Stomach (tissue), 9 donors: ENCODE results near the gene MTR. TPM values are rescaled to one million over a fixed set of nuclear protein-coding genes. Genes with fewer than 3 reads are reported as not detected.

Source experiments
- DNase-seq, 2 donors: peaks; one replicate each; pipeline versions ENCODE4 v3.0.0 to v3.0.0-alpha.2; 2013 to 2019
- H3K27ac ChIP-seq, 5 donors: fragments of 200-600 bp in 4 of 5; sonication (generic) in 4 of 5; one replicate each; pipeline ENCODE4 v1.5.1; 2013 to 2019; ENCODE audit warnings: mild to moderate bottlenecking in 1 of 5, moderate library complexity in 1 of 5
- H3K27me3 ChIP-seq, 3 donors: fragments of 200-600 bp; sonication (generic); one replicate each; pipeline ENCODE4 v1.5.1; 2017 to 2019; ENCODE audit warnings: mixed run types in 1 of 3
- H3K36me3 ChIP-seq, 4 donors: fragments of 200-600 bp; sonication (generic); 1 replicate in 3 of 4; 2 replicates in 1 of 4; pipeline ENCODE4 v1.5.1; 2016 to 2019
- H3K4me1 ChIP-seq, 4 donors: fragments of 200-600 bp; sonication (generic); one replicate each; pipeline ENCODE4 v1.5.1; 2016 to 2019
- H3K4me3 ChIP-seq, 4 donors: fragments of 200-600 bp; sonication (generic) in 3 of 4; one replicate each; pipeline ENCODE4 v1.5.1; 2016 to 2019; ENCODE audit warnings: mild to moderate bottlenecking in 1 of 4
- H3K9me3 ChIP-seq, 4 donors: fragments of 200-600 bp; sonication (generic); one replicate each; pipeline ENCODE4 v1.5.1; 2016 to 2019
- CTCF ChIP-seq, 7 experiments: fragments of 450-650 bp in 4 of 7; fragments of 200-600 bp in 3 of 7; sonication (generic) in 3 of 7; IDR thresholded peaks; one replicate each; pipeline ENCODE4 v1.5.1; 2016 to 2019; ENCODE audit warnings: antibody characterized with exemption in 7 of 7, control low read depth in 2 of 7, mild to moderate bottlenecking in 1 of 7
- EP300 ChIP-seq: sonication (generic); formaldehyde crosslinking; IDR thresholded peaks from one replicate; pipeline ENCODE4 v1.6.1; 2017; ENCODE audit warnings: antibody characterized with exemption
- POLR2A ChIP-seq, 4 donors: fragments of 450-650 bp; IDR thresholded peaks; one replicate each; pipeline ENCODE4 v1.6.1; 2016; ENCODE audit warnings: antibody characterized with exemption in 4 of 4, control low read depth in 2 of 4, mild to moderate bottlenecking in 1 of 4, moderate library complexity in 1 of 4
- POLR2AphosphoS5 ChIP-seq, 3 donors: sonication (generic); formaldehyde crosslinking; IDR thresholded peaks; one replicate each; pipeline ENCODE4 v1.6.1; 2016; ENCODE audit warnings: antibody characterized with exemption in 3 of 3
- WGBS, 5 donors: extraction: QIAGEN DNeasy Blood & Tissue Kit in 3 of 5; methylation state at CpG; one replicate each; pipeline versions ENCODE4 v1.1.5 to v1.1.7; 2013 to 2018; 5-methylcytosine and 5-hydroxymethylcytosine counted together
- intact Hi-C: fragments of 100-400 bp; cut with DNase I; formaldehyde crosslinking; loops from one replicate; pipeline ENCODE4 v1.15.1; 2023; ENCODE audit warnings: low total_unique reads
- polyA plus RNA-seq, 3 donors: library from polyadenylated mRNA; stranded (reverse); fragments of 200-250 nt; gene quantifications; one replicate each; pipeline ENCODE4 v1.2.3, GENCODE V29; 2013
- total RNA-seq, 5 donors: library from RNA; depleted of rRNA; stranded (reverse); fragments of >200 nt; gene quantifications; one replicate each; pipeline versions ENCODE4 v1.1.0 to v1.2.3, GENCODE V29; 2014 to 2016
- donor health status: healthy with polysubstance abuse.
- donor health status: Bipolar disorder and iron deficiency.
- donor health status: healthy.

MTR gene
- total and polyA plus RNA-seq, 8 donors: 3.1 to 57.3 (median 23.6) TPM

- Histone ChIP-seq H3K4me1 (no peaks in the 10 kb centered on the region), H3K27ac (no peak overlapping the region), H3K4me3 (no peak overlapping the region), H3K9me3 (no peaks in the 10 kb centered on the region), H3K36me3 (peaks cover 0 to 18% (median 0%) of the 10 kb centered on the region in 4 donors), H3K27me3 (no peaks in the 10 kb centered on the region)
- 90 to 94% (median 93%) methylated on average over 14 of the region's 14 CpGs for WGBS, 5 donors
- DNase-seq: no peak
- TF ChIP-seq CTCF (IDR thresholded peaks at IDR 0.05): no peak
- TF ChIP-seq EP300: no peak
- no peak for TF ChIP-seq POLR2A (IDR thresholded peaks at IDR 0.05)
- no peak for TF ChIP-seq POLR2AphosphoS5 (IDR thresholded peaks at IDR 0.05)
- intact Hi-C loops: no loop called here
Observed at GRCh38 chr1:236760986-236761385, 34.1 kb upstream of the MTR start.

- DNase-seq: no peak
- peaks cover 0 to 18% (median 0%) of the 10 kb centered on the region in 4 donors for H3K36me3 ChIP-seq
- 69 to 87% (median 76%) methylated on average over 5 of the region's 5 CpGs for whole genome bisulfite sequencing, 5 donors
- H3K27me3 ChIP-seq: no peaks in the 10 kb centered on the region
- peaks cover 0 to 4% (median under 1%) of the 10 kb centered on the region in 4 donors for H3K4me1 ChIP-seq
- H3K27ac ChIP-seq: no peak overlapping the region
- H3K4me3 ChIP-seq: no peak overlapping the region
- intact Hi-C loops: no loop called here
- no peaks in the 10 kb centered on the region for H3K9me3 ChIP-seq
- TF ChIP-seq CTCF (IDR thresholded peaks at IDR 0.05): no peak
Observed at GRCh38 chr1:236761397-236762132, 33.5 kb upstream of the MTR start.

- H3K9me3 ChIP-seq: no peaks in the 10 kb centered on the region
- DNase-seq: no peak
- TF ChIP-seq CTCF (IDR thresholded peaks at IDR 0.05) (no peak), POLR2A (IDR thresholded peaks at IDR 0.05) (no peak), POLR2AphosphoS5 (IDR thresholded peaks at IDR 0.05) (no peak), EP300 (no peak)
- no peak overlapping the region for H3K27ac ChIP-seq
- no peaks in the 10 kb centered on the region for H3K27me3 ChIP-seq
- peaks cover 0 to 8% (median 2%) of the 10 kb centered on the region in 4 donors for H3K4me1 ChIP-seq
- intact Hi-C loops: no loop called here
- H3K36me3 ChIP-seq: peaks cover 0 to 18% (median 0%) of the 10 kb centered on the region in 4 donors
- WGBS, 5 donors: 73 to 83% (median 78%) methylated on average over 15 of the region's 15 CpGs
- no peak overlapping the region for H3K4me3 ChIP-seq
Observed at GRCh38 chr1:236762410-236762809, 32.7 kb upstream of the MTR start.

GRCh38 chr1:236765831-236766230 lies 29.3 kb upstream of the MTR start:
- no peak for TF ChIP-seq CTCF (IDR thresholded peaks at IDR 0.05)
- no peak for TF ChIP-seq EP300
- TF ChIP-seq POLR2A (IDR thresholded peaks at IDR 0.05): no peak
- no peak for TF ChIP-seq POLR2AphosphoS5 (IDR thresholded peaks at IDR 0.05)
- Histone ChIP-seq H3K4me3 (no peak overlapping the region), H3K9me3 (no peaks in the 10 kb centered on the region), H3K27ac (no peak overlapping the region), H3K27me3 (peaks cover 0 to 3% (median 0%) of the 10 kb centered on the region in 3 donors), H3K36me3 (peaks cover 0 to 18% (median 0%) of the 10 kb centered on the region in 4 donors), H3K4me1 (peaks cover 0 to 8% (median 2%) of the 10 kb centered on the region in 4 donors)
- intact Hi-C loops: no loop called here
- WGBS, 5 donors: 66 to 76% (median 70%) methylated on average over 6 of the region's 6 CpGs
- DNase-seq: no peak
